Measurements from ENCODE around the gene SEC31B. TPM values are rescaled to one million over a fixed set of nuclear protein-coding genes. Genes with fewer than 3 reads are reported as not detected.

SEC31B gene
- total RNA-seq, 1 donor from 2014 or later, result 2.9 TPM

GRCh38 chr10:100531761-100532160 is 12.1 kb upstream of the SEC31B start:
- DNase-seq (ENCODE audit: low read depth), result no peak
- TF ChIP-seq CTCF (conservative IDR thresholded peaks at IDR 0.05; ENCODE audit: low read depth, low read length), result no peak
- no peak overlapping the region for H3K4me3 ChIP-seq (ENCODE audit: low read depth, low read length)

- DNase-seq (ENCODE audit: low read depth), result no peak
- no peak for TF ChIP-seq CTCF (conservative IDR thresholded peaks at IDR 0.05; ENCODE audit: low read depth, low read length)
- H3K4me3 ChIP-seq (ENCODE audit: low read depth, low read length), result peak within 1 kb of the TSS; percentile 98
These were observed 10.0 kb upstream of the SEC31B start, which contains the start of gene NDUFB8 for GRCh38 chr10:100529475-100530298. NDUFB8 (minus strand) TSS chr10:100529871; CDS start chr10:100529851, 20 bp downstream.

- H3K4me3 ChIP-seq (ENCODE audit: low read depth, low read length), result peak overlapping the region; percentile 98
- no peak for TF ChIP-seq CTCF (conservative IDR thresholded peaks at IDR 0.05; ENCODE audit: low read depth, low read length)
- DNase-seq (ENCODE audit: low read depth), result no peak
These were observed 9.3 kb upstream of the SEC31B start for GRCh38 chr10:100528921-100529474.

GRCh38 chr10:100528123-100528886 is 8.6 kb upstream of the SEC31B start:
- H3K4me3 ChIP-seq (ENCODE audit: low read depth, low read length), result peak overlapping the region; percentile 98
- TF ChIP-seq CTCF (conservative IDR thresholded peaks at IDR 0.05; ENCODE audit: low read depth, low read length), result no peak

GRCh38 chr10:100524638-100525037 is 5.0 kb upstream of the SEC31B start:
- peak; percentile 21 for TF ChIP-seq CTCF (conservative IDR thresholded peaks at IDR 0.05; ENCODE audit: low read depth, low read length)

More at GRCh38 chr10:100528123-100528886, 8.6 kb upstream of the SEC31B start:
- DNase-seq (ENCODE audit: low read depth), result no peak

GRCh38 chr10:100524206-100524605 is 4.5 kb upstream of the SEC31B start:
- no peak for DNase-seq (ENCODE audit: low read depth)
- H3K4me3 ChIP-seq (ENCODE audit: low read depth, low read length), result no peak overlapping the region
- no peak for TF ChIP-seq CTCF (conservative IDR thresholded peaks at IDR 0.05; ENCODE audit: low read depth, low read length)

More at GRCh38 chr10:100524638-100525037, 5.0 kb upstream of the SEC31B start:
- no peak overlapping the region for H3K4me3 ChIP-seq (ENCODE audit: low read depth, low read length)
- DNase-seq (ENCODE audit: low read depth), result no peak

Data from epithelial cell of proximal tubule (primary cell).